ENCODE measurements around the gene GMPS.

The GMPS gene

GRCh38 chr3:155970398-155970797, 99.9 kb downstream of the GMPS start:
- TF ChIP-seq JUND (IDR thresholded peaks at IDR 0.05; ENCODE audit: low read depth): no peak
- in situ Hi-C loops (cut with HindIII; ENCODE audit: low pct_unique_long_range_greater_than_20kb, low sequenced_read_pairs): no loop called here
- no peak for DNase-seq (ENCODE audit: low read depth in 1 of 2, low spot score in 1 of 2)

- no peak for TF ChIP-seq JUND (IDR thresholded peaks at IDR 0.05; ENCODE audit: low read depth)
- in situ Hi-C loops (cut with HindIII; ENCODE audit: low pct_unique_long_range_greater_than_20kb, low sequenced_read_pairs): no loop called here
- no peak for DNase-seq (ENCODE audit: low read depth in 1 of 2, low spot score in 1 of 2)
Observed at GRCh38 chr3:155972885-155973584, 102.6 kb downstream of the GMPS start.

GRCh38 chr3:155978324-155978723, 107.9 kb downstream of the GMPS start:
- no peak for DNase-seq (ENCODE audit: low read depth in 1 of 2, low spot score in 1 of 2)
- TF ChIP-seq JUND (IDR thresholded peaks at IDR 0.05; ENCODE audit: low read depth): no peak
- in situ Hi-C loops (cut with HindIII; ENCODE audit: low pct_unique_long_range_greater_than_20kb, low sequenced_read_pairs): no loop called here

- in situ Hi-C loops (cut with HindIII; ENCODE audit: low pct_unique_long_range_greater_than_20kb, low sequenced_read_pairs): no loop called here
- TF ChIP-seq JUND (IDR thresholded peaks at IDR 0.05; ENCODE audit: low read depth): no peak
- no peak for DNase-seq (ENCODE audit: low read depth in 1 of 2, low spot score in 1 of 2)
Observed at GRCh38 chr3:155979746-155980145, 109.3 kb downstream of the GMPS start.

DNA sequence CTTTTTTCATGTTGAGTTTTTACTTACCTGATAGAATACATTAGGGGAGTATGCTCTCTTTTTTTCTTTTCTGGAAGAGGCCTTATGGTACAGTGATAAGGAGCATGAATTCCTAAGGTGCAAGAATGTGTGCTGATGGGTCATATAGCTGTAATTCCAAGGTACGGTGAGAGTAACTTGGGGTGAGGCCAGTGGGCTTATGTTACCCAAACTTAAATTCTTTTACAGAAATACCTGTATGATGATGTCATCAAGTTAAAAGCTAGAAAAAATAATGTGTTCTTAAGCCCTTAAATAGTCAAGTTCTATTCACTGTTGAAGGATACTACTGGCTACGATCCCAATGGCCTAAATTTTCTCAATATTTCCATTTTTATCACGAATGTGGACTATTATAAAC, 111.2 kb downstream of the GMPS start:
- DNase-seq (ENCODE audit: low read depth in 1 of 2, low spot score in 1 of 2): no peak
- in situ Hi-C loops (cut with HindIII; ENCODE audit: low pct_unique_long_range_greater_than_20kb, low sequenced_read_pairs): no loop called here
- no peak for TF ChIP-seq JUND (IDR thresholded peaks at IDR 0.05; ENCODE audit: low read depth)

DNA sequence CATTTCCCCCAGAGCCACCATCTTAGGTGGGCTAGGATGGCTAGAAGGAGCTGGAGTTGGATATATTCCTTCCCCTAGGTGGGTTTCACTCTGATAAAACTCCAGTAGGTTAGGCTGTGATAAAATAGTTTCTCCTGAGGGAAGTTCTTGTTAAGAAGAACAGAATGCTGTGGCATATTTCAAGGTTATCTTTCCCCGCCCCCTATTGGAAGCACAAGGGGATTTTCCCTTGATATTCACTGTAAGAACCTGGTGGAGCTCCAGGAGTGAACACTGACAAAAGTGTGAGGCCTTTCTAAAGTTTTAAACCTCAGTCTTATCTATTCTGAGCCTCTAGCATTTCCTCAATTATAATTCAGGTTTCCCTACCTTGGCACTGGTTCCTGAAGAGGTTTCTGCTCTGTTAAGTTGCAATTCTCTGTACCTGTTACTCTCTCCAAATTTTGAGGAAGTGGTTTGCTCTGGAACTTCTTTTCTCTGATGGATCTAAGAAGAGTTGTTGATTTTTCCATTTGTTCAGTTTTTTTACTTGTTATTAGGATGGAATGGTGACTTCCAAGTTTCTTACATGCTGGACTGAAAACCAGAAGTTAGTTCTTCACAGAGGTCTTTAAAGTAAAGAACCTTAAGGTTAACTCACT, 113.5 kb downstream of the GMPS start:
- DNase-seq (ENCODE audit: low read depth in 1 of 2, low spot score in 1 of 2): no peak
- in situ Hi-C loops (cut with HindIII; ENCODE audit: low pct_unique_long_range_greater_than_20kb, low sequenced_read_pairs): no loop called here
- TF ChIP-seq JUND (IDR thresholded peaks at IDR 0.05; ENCODE audit: low read depth): no peak

GRCh38 chr3:155984791-155985417, 114.5 kb downstream of the GMPS start:
- TF ChIP-seq JUND (IDR thresholded peaks at IDR 0.05; ENCODE audit: low read depth): no peak
- in situ Hi-C loops (cut with HindIII; ENCODE audit: low pct_unique_long_range_greater_than_20kb, low sequenced_read_pairs): no loop called here
- DNase-seq (ENCODE audit: low read depth in 1 of 2, low spot score in 1 of 2): no peak

GRCh38 chr3:155989536-155989935, 119.1 kb downstream of the GMPS start:
- DNase-seq (ENCODE audit: low read depth in 1 of 2, low spot score in 1 of 2): no peak
- in situ Hi-C loops (cut with HindIII; ENCODE audit: low pct_unique_long_range_greater_than_20kb, low sequenced_read_pairs): no loop called here
- no peak for TF ChIP-seq JUND (IDR thresholded peaks at IDR 0.05; ENCODE audit: low read depth)

GRCh38 chr3:155991212-155991611, 120.8 kb downstream of the GMPS start:
- DNase-seq (ENCODE audit: low read depth in 1 of 2, low spot score in 1 of 2): no peak
- in situ Hi-C loops (cut with HindIII; ENCODE audit: low pct_unique_long_range_greater_than_20kb, low sequenced_read_pairs): no loop called here
- no peak; the same call in 1 of the 2 replicates for TF ChIP-seq JUND (IDR thresholded peaks at IDR 0.05; ENCODE audit: low read depth)

- in situ Hi-C loops (cut with HindIII; ENCODE audit: low pct_unique_long_range_greater_than_20kb, low sequenced_read_pairs): no loop called here
- DNase-seq (ENCODE audit: low read depth in 1 of 2, low spot score in 1 of 2): no peak
- TF ChIP-seq JUND (IDR thresholded peaks at IDR 0.05; ENCODE audit: low read depth): no peak
Observed at GRCh38 chr3:155991847-155992246, 121.4 kb downstream of the GMPS start.

Measured in T47D (cell line).